GM10266 (cell line): Measurements from ENCODE around the gene CD248.

Experiments used
- DNase-seq: peaks from one replicate; pipeline ENCODE4 v3.0.0; 2012; ENCODE audit errors: extremely low spot score
- TF ChIP-seq, protein P1 (sequence below): IDR thresholded peaks from 2 replicates; pipeline ENCODE4 v1.5.1; 2012; ENCODE audit warnings: mild to moderate bottlenecking, low read depth; ENCODE audit not compliant: control insufficient read depth, insufficient read depth; ENCODE audit errors: missing control alignments

The CD248 gene

DNA sequence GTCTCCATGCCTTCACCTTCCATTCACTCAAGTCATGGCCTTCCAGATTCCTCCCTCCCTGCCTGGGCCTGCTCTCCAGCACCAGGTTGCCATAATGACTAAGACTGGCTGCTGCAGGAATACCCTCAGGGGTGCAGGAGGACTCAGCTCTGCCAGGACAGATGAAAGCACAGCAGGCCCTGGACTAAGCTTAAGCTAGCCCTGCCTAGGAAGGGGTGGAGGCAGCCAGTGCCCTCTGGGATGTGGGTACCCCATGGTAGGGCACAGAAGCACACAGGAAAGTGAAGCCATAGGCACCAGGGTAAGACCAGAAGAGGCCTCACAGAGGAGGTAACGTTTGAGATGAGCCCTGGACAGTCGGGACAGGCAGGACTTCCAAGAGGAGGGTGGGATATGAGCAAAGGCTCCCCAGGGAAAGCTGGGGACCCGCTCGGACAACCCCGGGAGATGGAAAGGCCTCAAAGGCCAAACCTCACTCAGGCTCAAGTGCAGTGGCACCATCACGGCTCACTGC lies 22.4 kb upstream of the CD248 start:
- DNase-seq: no peak
- TF ChIP-seq, protein P1, sequence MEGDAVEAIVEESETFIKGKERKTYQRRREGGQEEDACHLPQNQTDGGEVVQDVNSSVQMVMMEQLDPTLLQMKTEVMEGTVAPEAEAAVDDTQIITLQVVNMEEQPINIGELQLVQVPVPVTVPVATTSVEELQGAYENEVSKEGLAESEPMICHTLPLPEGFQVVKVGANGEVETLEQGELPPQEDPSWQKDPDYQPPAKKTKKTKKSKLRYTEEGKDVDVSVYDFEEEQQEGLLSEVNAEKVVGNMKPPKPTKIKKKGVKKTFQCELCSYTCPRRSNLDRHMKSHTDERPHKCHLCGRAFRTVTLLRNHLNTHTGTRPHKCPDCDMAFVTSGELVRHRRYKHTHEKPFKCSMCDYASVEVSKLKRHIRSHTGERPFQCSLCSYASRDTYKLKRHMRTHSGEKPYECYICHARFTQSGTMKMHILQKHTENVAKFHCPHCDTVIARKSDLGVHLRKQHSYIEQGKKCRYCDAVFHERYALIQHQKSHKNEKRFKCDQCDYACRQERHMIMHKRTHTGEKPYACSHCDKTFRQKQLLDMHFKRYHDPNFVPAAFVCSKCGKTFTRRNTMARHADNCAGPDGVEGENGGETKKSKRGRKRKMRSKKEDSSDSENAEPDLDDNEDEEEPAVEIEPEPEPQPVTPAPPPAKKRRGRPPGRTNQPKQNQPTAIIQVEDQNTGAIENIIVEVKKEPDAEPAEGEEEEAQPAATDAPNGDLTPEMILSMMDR: no peak

DNA sequence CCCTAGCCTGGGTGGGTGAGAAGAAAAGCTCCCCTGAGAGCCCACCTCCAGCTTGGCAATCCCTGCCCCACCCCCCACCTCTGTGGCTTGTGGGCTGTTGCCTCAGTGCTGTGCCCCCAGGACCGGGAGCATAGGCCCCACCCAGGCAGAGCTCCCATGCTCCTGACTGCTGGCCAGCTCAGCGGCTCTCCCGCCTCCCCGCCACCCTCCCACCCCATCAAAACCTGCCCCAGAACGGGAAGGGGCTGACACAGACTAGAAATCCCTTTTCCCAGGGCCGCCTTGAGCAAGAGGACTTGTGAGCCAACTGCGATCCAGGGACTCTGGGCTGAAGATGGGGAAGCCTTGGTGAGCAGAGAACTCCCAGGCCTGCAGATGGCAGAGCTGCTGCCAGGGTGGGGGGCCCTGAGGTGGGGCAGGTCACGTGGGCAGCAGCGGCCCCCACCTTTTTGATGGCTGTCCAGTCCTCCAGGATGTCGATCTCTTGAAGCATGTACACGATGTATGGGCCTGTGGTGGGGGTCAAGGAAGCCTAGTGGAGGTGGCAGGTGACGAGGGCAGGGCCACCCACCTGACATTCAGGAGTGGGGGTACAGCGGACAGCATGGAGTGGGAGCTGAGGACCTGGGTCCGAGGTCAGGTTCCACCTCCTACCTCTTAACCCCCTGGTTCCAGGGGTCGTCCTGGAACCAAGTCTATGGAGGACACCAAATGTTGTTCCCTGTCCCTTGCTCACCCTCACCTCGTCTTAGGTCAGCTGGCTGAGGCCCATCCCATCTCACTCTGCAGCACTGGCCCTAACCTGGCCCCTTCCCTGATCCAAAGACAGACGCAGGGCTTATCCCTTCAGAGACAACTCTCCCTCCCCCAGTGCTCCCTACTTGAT lies 21.7 kb upstream of the CD248 start:
- TF ChIP-seq, protein P1: no peak
- no peak for DNase-seq

DNA sequence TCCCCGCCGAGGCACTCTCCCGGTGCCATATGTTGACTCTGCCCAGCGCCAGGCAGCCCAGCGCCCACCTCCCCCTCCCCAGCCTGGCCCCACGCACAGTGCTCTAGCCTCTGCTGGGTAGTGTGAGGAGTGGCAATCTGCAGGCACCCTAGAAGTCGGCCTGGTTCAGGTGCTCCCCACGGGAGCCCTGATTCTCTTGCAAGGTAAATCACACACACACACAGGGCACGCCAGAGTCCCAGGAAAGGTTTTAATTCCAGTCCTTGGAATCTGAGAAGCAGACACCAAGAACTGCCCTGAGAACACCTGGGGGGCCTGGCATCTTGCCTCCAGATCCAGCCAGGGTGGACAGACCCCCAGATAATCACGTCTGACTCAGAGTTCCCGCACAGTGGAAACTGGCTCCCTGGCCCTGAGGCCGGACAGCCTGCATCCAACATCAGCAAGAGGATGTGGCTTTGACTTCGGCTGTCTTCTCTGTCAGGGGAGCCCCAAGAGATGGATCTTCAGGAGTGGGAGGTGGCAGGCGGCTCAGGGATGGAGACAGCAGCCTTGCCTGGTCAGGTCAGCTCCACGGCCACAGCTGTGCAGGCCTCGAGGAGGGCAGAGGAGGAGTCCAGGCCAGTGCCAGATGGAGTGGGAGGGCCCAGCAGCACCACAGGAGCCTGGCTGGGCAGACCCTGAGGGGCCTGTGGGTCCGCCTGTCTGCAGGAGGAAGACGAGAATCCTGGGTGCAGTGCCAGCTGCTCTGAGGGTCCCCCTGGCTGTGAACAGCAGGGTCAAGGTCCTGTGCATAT lies 20.5 kb upstream of the CD248 start:
- DNase-seq: no peak
- TF ChIP-seq, protein P1: no peak

DNA sequence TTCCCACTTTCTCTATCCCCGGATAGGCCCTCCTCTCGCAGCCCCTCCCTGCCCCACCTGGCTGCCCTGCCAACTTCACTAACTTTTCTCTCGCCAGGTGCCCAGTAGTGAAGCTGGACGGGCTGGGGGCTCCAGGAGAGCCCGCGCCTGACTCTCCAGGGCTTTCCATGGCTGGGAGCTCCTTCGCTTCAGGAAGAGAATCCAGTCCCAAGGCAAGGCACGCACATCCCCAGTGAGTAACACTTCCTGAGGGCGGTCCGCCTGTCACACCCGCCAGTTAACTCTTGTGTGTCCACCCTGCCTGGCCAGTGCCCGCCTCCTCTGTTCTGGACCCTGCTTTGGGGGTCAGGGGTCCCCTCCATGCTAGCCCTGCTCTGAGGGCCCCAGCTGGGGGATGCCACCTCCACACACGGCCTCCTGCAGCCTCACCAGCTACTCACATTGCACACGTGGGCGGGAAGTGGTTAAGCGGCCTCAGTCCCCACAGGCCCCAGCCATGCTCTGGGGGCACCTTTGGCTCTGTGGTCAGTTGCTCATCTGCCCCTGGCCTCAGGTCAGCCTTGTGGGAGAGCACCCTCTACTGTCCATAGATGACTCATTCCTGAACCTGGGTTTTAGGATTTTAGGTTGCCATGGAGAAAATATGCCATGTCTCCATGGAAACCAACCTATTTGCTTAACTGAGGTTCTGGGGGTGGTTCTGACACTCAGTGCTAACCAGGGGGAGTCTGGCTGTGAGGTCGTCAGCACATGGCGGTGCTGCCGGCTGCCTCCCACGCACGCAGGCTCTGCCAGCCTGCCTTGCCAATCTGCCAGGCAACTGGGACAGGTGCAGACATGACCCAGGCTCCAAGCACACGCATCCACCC lies 19.6 kb upstream of the CD248 start, which contains the start of gene RIN1:
Gene RIN1, minus strand, starts transcription at position 201 of the 869 bp plus-strand sequence. Its CDS starts 32 bp downstream, at position 169.
- TF ChIP-seq, protein P1: peak; percentile 59
- peak; percentile 87 for DNase-seq

DNA sequence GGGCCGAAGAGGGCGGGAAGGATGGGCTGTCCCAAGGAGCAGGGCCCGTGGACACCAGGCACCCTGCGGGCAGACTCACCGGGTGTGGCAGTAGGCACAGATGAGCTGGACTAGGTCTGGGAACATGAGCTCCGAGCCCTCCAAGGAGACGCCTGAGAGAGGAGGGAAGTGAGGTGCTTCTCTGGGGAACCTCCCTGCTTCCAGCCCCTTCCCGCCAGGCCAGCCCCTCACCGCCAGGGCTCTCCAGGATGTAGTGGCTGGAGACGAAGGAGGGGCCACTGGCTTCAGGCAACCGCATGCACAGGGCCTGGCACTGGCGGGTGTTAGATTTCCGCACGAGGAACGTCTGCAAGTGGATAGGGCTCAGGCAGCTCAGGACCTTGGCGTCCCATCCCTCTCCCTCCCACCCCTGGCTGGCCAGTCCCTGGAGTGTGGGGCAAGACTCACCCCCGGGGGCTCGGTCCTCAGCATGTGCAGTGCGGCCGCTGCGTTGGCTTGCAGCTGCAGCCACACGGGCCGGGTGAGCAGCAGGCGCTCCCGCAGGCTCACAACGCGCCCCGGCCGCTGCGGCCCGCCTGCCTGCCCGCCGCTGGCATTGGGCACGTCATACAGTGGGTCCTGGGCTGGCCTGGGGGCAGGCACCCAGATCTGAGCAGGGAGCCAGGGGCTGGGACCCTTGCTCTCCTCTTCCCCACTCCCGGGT lies 18.8 kb upstream of the CD248 start:
- TF ChIP-seq, protein P1: no peak
- DNase-seq: no peak
